Measurements from ENCODE around the gene SCAF4.
"Not testable (repeated sequence)": the region's sequence is repeated elsewhere in the genome, so short reads cannot be mapped to it uniquely, and the experiment has no call there.

Gene SCAF4

DNA sequence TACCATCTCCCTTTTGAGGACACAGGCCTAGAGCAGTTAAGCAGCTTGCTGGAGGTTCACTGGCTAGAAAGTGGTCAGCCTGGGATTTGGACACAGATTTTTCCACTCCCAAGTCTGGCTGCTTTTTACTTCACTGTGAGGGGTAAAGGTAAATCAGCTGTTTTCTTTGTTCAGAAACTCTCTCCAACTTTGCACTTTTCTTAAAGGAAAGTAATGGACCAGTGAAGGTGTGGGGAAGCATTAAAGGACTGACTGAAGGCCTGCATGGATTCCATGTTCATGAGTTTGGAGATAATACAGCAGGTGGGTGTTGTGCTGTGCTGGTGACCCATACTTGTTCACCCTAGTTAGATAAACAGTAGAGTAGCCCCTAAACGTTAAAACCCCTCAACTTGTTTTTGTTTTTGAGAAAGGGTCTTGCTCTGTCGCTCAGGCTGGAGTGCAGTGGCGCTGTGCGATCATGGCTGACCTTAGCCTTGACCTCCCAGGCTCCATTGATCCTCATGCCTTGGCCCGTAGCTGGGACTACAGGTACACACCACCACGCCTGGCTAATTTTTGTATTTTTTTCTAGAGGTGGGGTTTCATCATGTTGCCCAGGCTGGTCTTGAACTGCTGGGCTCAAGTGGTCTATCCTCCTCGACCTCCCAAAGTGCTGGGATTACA lies 68.2 kb downstream of the SCAF4 start:
- no peak overlapping the region for H3K4me3 ChIP-seq (ENCODE audit: low read length)
- no peaks in the 10 kb centered on the region for H3K4me1 ChIP-seq (ENCODE audit: control insufficient read depth, insufficient read depth, low read length)
- H3K27me3 ChIP-seq (ENCODE audit: control insufficient read depth, insufficient read depth, low read length) = no peaks in the 10 kb centered on the region
- no peaks in the 10 kb centered on the region for H3K9me3 ChIP-seq (ENCODE audit: control insufficient read depth, low read length)
- H3K9ac ChIP-seq (ENCODE audit: low read length) = no peak overlapping the region
- no peaks in the 10 kb centered on the region for H3K36me3 ChIP-seq (ENCODE audit: control insufficient read depth, insufficient read depth, low read length)

DNA sequence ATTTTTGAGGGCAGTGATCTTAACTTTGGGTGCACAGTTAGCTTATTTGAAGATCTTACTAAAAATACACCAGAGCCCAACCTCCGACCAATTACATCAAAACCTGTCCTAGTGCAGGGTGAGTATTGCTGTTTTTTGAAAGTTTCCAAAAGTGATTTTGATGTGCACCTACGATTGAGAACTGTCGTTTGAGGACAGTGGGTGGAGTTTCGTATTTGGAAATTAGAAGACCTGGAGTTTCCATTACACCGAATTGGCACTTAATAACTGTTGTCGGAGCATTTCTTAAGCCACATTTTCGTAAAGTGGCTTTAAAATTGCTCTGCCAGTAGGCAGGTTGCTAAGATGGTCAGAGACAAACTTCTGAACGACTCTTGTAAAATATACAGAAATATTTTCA lies 71.3 kb downstream of the SCAF4 start:
- peaks cover 8% of the 10 kb centered on the region for H3K4me1 ChIP-seq (ENCODE audit: control insufficient read depth, insufficient read depth, low read length)
- peak overlapping the region; percentile 48 for H3K4me3 ChIP-seq (ENCODE audit: low read length)
- H3K27me3 ChIP-seq (ENCODE audit: control insufficient read depth, insufficient read depth, low read length) = no peaks in the 10 kb centered on the region
- peak overlapping the region; percentile 61 for H3K9ac ChIP-seq (ENCODE audit: low read length)
- H3K9me3 ChIP-seq (ENCODE audit: control insufficient read depth, low read length) = no peaks in the 10 kb centered on the region
- H3K36me3 ChIP-seq (ENCODE audit: control insufficient read depth, insufficient read depth, low read length) = no peaks in the 10 kb centered on the region

DNA sequence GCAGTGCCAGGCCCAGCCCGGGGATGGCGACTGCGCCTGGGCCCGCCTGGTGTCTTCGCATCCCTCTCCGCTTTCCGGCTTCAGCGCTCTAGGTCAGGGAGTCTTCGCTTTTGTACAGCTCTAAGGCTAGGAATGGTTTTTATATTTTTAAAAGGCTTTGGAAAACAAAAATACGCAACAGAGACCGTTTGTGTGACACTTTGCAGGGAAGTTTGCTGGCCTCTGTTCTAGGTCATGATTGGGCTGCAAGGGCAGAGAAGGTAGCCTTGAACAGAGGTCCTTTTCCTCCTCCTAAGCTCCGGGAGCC lies 71.7 kb downstream of the SCAF4 start:
- Histone ChIP-seq H3K9ac (ENCODE audit: low read length) (peak overlapping the region; percentile 61), H3K4me1 (ENCODE audit: control insufficient read depth, insufficient read depth, low read length) (peaks cover 8% of the 10 kb centered on the region), H3K4me3 (ENCODE audit: low read length) (peak overlapping the region; percentile 48), H3K36me3 (ENCODE audit: control insufficient read depth, insufficient read depth, low read length) (no peaks in the 10 kb centered on the region), H3K27me3 (ENCODE audit: control insufficient read depth, insufficient read depth, low read length) (no peaks in the 10 kb centered on the region), H3K9me3 (ENCODE audit: control insufficient read depth, low read length) (no peaks in the 10 kb centered on the region)

DNA sequence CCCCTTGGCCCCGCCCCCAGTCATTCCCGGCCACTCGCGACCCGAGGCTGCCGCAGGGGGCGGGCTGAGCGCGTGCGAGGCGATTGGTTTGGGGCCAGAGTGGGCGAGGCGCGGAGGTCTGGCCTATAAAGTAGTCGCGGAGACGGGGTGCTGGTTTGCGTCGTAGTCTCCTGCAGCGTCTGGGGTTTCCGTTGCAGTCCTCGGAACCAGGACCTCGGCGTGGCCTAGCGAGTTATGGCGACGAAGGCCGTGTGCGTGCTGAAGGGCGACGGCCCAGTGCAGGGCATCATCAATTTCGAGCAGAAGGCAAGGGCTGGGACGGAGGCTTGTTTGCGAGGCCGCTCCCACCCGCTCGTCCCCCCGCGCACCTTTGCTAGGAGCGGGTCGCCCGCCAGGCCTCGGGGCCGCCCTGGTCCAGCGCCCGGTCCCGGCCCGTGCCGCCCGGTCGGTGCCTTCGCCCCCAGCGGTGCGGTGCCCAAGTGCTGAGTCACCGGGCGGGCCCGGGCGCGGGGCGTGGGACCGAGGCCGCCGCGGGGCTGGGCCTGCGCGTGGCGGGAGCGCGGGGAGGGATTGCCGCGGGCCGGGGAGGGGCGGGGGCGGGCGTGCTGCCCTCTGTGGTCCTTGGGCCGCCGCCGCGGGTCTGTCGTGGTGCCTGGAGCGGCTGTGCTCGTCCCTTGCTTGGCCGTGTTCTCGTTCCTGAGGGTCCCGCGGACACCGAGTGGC lies 72.2 kb downstream of the SCAF4 start, which contains the start of gene SOD1:
SOD1 (plus strand) TSS at position 158 of the 723 bp plus-strand sequence; CDS start at position 235, 77 bp downstream.
- no peaks in the 10 kb centered on the region for H3K9me3 ChIP-seq (ENCODE audit: control insufficient read depth, low read length)
- no peaks in the 10 kb centered on the region for H3K36me3 ChIP-seq (ENCODE audit: control insufficient read depth, insufficient read depth, low read length)
- H3K27me3 ChIP-seq (ENCODE audit: control insufficient read depth, insufficient read depth, low read length) = no peaks in the 10 kb centered on the region
- peak within 1 kb of the TSS; percentile 62 for H3K4me3 ChIP-seq (ENCODE audit: low read length)
- peaks cover 8% of the 10 kb centered on the region for H3K4me1 ChIP-seq (ENCODE audit: control insufficient read depth, insufficient read depth, low read length)
- H3K9ac ChIP-seq (ENCODE audit: low read length) = peak within 1 kb of the TSS; percentile 64

DNA sequence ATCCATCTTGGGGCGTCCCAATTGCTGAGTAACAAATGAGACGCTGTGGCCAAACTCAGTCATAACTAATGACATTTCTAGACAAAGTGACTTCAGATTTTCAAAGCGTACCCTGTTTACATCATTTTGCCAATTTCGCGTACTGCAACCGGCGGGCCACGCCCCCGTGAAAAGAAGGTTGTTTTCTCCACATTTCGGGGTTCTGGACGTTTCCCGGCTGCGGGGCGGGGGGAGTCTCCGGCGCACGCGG lies 72.7 kb downstream of the SCAF4 start:
- no peaks in the 10 kb centered on the region for H3K9me3 ChIP-seq (ENCODE audit: control insufficient read depth, low read length)
- peaks cover 8% of the 10 kb centered on the region for H3K4me1 ChIP-seq (ENCODE audit: control insufficient read depth, insufficient read depth, low read length)
- peak overlapping the region; percentile 62 for H3K4me3 ChIP-seq (ENCODE audit: low read length)
- H3K9ac ChIP-seq (ENCODE audit: low read length) = peak overlapping the region; percentile 64
- no peaks in the 10 kb centered on the region for H3K36me3 ChIP-seq (ENCODE audit: control insufficient read depth, insufficient read depth, low read length)
- H3K27me3 ChIP-seq (ENCODE audit: control insufficient read depth, insufficient read depth, low read length) = no peaks in the 10 kb centered on the region

DNA sequence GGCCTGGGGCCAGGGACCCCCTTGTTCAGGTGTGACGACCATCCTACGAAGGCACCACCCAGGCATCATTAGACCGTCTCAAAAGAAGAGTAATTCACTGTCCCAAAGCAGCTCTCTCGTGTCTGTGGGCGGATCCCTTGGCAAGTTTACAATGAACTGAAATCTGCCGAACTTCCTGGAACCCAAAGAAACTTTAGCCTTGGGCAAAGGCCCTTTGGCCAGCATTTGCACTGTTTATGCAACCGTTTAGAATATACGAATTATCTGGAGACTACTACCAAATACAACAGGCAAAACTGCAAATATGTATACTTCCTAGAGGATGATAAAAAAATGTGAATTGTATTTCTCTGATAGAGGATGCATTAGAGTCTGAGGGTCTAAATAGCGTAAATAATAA lies 73.9 kb downstream of the SCAF4 start:
- no peaks in the 10 kb centered on the region for H3K27me3 ChIP-seq (ENCODE audit: control insufficient read depth, insufficient read depth, low read length)
- H3K4me1 ChIP-seq (ENCODE audit: control insufficient read depth, insufficient read depth, low read length) = peaks cover 8% of the 10 kb centered on the region
- no peaks in the 10 kb centered on the region for H3K9me3 ChIP-seq (ENCODE audit: control insufficient read depth, low read length)
- H3K9ac ChIP-seq (ENCODE audit: low read length) = no peak overlapping the region
- no peaks in the 10 kb centered on the region for H3K36me3 ChIP-seq (ENCODE audit: control insufficient read depth, insufficient read depth, low read length)
- no peak overlapping the region for H3K4me3 ChIP-seq (ENCODE audit: low read length)

DNA sequence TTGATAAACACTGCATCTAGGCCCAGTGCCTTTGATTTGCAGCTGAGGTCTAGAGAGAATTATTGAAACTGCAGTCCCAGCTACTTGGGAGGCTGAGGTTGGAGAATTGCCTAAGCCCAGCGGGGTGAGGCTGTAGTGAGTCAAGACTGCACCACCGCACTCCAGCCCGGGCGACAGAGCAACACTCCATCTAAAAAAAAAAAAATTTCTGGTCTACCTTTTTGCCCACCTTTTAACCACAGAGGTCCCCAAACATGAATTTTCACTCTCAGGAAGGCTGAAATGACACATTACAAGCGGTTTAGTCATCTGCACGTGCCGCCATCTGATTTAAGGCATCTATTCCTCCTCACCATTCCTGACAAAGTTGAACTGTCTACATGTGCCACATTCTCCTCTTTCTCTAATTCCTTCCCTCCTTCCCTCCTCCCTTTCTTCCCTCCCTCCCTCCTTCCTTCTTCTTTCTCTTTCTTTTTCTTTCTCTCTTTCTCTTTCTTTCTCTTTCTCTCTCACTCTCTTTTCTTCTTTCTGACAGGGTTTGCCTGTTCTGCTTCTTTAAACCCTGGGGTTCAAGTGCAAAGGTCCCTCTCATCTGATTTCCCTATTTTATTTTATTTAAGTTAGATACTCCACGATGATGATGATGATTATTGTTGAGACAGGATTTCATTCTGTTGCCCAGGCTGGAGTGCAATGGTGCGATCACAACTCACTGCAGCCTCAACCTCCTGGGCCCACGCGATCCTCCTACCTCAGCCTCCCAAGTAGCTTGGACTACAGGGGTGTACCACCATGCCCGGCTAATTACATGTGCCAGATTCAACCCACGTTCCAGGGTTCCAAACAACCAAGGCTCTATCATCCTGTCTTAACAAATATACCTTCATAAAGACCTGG lies 75.5 kb downstream of the SCAF4 start:
- Histone ChIP-seq H3K9ac (ENCODE audit: low read length) (no peak overlapping the region), H3K27me3 (ENCODE audit: control insufficient read depth, insufficient read depth, low read length) (no peaks in the 10 kb centered on the region)

DNA sequence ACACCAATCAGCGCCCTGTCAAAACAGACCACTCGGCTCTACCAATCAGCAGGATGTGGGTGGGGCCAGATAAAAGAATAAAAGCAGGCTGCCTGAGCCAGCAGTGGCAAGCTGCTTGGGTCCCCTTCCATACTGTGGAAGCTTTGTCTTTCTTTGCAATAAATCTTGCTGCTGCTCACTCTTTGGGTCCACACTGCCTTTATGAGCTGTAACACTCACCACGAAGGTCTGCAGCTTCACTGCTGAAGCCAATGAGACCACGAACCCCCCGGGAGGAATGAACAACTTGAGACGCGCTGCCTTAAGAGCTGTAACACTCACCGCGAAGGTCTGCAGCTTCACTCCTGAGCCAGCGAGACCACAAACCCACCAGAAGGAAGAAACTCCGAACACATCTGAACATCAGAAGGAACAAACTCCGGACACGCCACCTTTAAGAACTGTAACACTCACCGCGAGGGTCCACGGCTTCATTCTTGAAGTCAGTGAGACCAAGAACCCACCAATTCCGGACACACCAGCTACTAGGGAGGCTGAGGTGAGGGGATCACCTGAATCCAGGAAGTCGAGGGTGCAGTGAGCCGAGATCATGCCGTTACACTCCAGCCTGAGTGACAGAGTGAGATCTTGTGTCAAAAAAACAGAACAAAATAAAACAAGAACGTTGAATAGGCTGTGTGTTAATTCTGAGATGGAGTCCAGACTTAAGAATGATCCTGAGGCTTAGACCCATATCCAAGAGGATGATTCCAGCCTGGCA lies 76.9 kb downstream of the SCAF4 start:
- H3K4me3 ChIP-seq (ENCODE audit: low read length); H3K27me3 ChIP-seq (ENCODE audit: control insufficient read depth, insufficient read depth, low read length); H3K9ac ChIP-seq (ENCODE audit: low read length); H3K9me3 ChIP-seq (ENCODE audit: control insufficient read depth, low read length); H3K4me1 ChIP-seq (ENCODE audit: control insufficient read depth, insufficient read depth, low read length); H3K36me3 ChIP-seq (ENCODE audit: control insufficient read depth, insufficient read depth, low read length): not testable (repeated sequence)

More for the DNA sequence above, 75.5 kb downstream of the SCAF4 start:
- peaks cover 8% of the 10 kb centered on the region for H3K4me1 ChIP-seq (ENCODE audit: control insufficient read depth, insufficient read depth, low read length)
- H3K4me3 ChIP-seq (ENCODE audit: low read length) = no peak overlapping the region
- H3K36me3 ChIP-seq (ENCODE audit: control insufficient read depth, insufficient read depth, low read length) = no peaks in the 10 kb centered on the region
- H3K9me3 ChIP-seq (ENCODE audit: control insufficient read depth, low read length) = no peaks in the 10 kb centered on the region

DNA sequence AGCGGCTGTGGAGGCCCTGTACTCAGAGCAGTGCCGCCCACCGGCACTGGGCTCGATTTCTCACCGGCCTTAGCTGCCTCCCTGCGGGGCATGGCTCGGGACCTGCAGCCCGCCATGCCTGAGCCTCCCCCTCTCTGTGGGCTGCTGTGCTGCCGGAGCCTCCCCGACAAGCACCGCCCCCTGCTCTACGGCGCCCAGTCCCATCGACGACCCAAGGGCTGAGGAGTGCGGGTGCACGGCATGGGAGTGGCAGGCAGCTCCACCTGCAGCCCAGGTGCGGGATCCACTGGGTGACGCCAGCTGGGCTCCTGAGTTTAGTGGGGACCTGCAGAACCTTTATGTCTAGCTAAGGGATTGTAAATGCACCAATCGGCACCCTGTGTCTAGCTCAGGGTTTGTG lies 77.6 kb downstream of the SCAF4 start:
- Histone ChIP-seq H3K36me3 (ENCODE audit: control insufficient read depth, insufficient read depth, low read length) (no peaks in the 10 kb centered on the region), H3K9me3 (ENCODE audit: control insufficient read depth, low read length) (no peaks in the 10 kb centered on the region), H3K4me3 (ENCODE audit: low read length) (no peak overlapping the region), H3K4me1 (ENCODE audit: control insufficient read depth, insufficient read depth, low read length) (peaks cover 8% of the 10 kb centered on the region), H3K27me3 (ENCODE audit: control insufficient read depth, insufficient read depth, low read length) (no peaks in the 10 kb centered on the region), H3K9ac (ENCODE audit: low read length) (no peak overlapping the region)

DNA sequence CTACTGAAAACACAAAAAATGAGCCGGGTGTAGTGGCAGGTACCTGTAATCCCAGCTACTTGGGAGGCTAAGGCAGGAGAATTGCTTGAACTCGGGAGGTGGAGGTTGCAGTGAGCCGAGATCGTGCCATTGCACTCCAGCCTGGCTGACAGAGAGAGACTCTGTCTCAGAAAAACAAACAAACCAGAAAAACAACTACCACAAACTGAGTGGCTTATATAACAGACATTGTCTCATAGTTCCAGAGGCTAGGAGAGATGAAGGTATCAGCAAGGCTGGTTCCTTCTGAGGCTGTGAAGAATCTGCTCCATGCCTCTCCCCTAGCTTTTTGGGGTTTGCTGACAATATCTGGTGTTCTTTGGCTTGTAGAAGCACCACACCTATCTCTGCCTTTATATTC lies 80.4 kb downstream of the SCAF4 start:
- not testable (repeated sequence) for H3K27me3 ChIP-seq (ENCODE audit: control insufficient read depth, insufficient read depth, low read length); H3K4me3 ChIP-seq (ENCODE audit: low read length); H3K36me3 ChIP-seq (ENCODE audit: control insufficient read depth, insufficient read depth, low read length); H3K4me1 ChIP-seq (ENCODE audit: control insufficient read depth, insufficient read depth, low read length); H3K9me3 ChIP-seq (ENCODE audit: control insufficient read depth, low read length); H3K9ac ChIP-seq (ENCODE audit: low read length)

DNA sequence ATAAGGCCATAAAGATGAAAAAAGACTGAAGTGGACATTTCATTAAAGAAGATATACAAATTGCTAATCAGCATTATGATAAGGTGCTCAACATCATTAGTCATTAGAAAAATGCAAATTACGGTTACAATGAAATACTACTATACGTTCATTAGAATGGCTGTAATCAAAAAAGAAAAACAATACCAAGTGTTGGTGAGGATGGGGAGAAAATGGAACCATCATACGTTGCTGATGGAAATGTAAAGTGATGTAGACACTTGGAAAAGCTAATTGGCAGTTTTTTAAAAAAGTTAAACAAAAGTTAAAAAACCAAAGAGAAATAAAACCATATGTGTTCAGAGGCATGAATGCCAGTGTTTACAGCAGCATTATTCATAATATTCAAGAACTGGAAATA lies 81.0 kb downstream of the SCAF4 start:
- Histone ChIP-seq H3K4me3 (ENCODE audit: low read length) (no peak overlapping the region), H3K36me3 (ENCODE audit: control insufficient read depth, insufficient read depth, low read length) (no peaks in the 10 kb centered on the region), H3K9ac (ENCODE audit: low read length) (no peak overlapping the region), H3K9me3 (ENCODE audit: control insufficient read depth, low read length) (no peaks in the 10 kb centered on the region), H3K4me1 (ENCODE audit: control insufficient read depth, insufficient read depth, low read length) (no peaks in the 10 kb centered on the region), H3K27me3 (ENCODE audit: control insufficient read depth, insufficient read depth, low read length) (no peaks in the 10 kb centered on the region)

DNA sequence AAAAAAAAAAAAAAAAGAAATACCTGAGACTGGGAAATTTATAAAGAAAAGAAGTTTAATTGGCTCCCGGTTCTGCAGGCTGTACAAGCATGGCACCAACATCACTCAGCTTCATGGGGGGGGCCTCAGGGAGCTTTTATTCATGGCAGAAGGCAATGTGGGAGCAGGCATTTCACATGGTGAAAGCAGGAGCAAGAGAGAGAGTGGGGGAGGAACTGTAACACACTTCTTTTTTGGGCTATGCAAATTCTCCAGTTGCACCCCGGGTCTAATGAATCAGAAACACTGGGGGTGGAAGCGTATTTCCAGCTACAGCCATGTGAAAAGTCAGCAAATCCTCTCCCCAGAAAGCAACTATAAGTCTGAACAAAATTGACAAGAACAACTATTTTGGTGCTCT lies 84.3 kb downstream of the SCAF4 start:
- Histone ChIP-seq H3K4me1 (ENCODE audit: control insufficient read depth, insufficient read depth, low read length) (peaks cover 6% of the 10 kb centered on the region), H3K27me3 (ENCODE audit: control insufficient read depth, insufficient read depth, low read length) (no peaks in the 10 kb centered on the region), H3K4me3 (ENCODE audit: low read length) (no peak overlapping the region), H3K9ac (ENCODE audit: low read length) (no peak overlapping the region), H3K9me3 (ENCODE audit: control insufficient read depth, low read length) (no peaks in the 10 kb centered on the region), H3K36me3 (ENCODE audit: control insufficient read depth, insufficient read depth, low read length) (no peaks in the 10 kb centered on the region)

All from mucosa of stomach (tissue), 1 donor.